HG03108 (cell line): ENCODE results near the gene MSH3.
"Not testable (repeated sequence)": the region's sequence is repeated elsewhere in the genome, so short reads cannot be mapped to it uniquely, and the experiment has no call there.

Source experiments
- ATAC-seq: cut with Tn5 transposase; IDR thresholded peaks from one replicate; pipeline ENCODE4 v1.9.1; 2021; ENCODE audit warnings: moderate library complexity; ENCODE audit not compliant: unreplicated experiment

The MSH3 gene

DNA sequence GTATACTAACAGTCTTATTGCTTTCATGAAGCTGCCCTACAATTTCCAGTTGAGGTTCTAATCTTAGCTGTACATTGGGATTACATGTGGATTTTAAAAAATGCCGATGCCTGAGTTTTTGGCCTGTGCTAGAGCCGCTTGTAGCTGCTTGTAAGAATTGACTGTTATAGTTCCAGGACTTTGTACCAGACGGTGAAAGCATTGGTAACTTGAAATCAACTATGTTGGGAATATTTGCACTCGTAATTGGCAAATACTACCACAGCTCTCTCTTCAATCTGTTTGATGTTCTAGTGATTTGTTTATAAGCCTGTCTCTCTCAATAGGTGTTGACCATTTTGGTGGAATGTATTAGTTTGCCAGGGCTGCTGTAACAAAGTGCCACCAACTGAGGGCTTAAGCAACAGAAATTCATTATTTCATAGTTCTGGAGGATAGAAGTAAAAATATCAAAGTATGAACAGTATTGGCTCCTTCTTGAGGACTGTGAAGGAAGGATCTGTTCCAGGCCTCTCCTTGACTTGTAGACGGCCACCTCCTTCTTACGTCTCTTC lies 50.8 kb downstream of the MSH3 start:
- ATAC-seq, result no peak

DNA sequence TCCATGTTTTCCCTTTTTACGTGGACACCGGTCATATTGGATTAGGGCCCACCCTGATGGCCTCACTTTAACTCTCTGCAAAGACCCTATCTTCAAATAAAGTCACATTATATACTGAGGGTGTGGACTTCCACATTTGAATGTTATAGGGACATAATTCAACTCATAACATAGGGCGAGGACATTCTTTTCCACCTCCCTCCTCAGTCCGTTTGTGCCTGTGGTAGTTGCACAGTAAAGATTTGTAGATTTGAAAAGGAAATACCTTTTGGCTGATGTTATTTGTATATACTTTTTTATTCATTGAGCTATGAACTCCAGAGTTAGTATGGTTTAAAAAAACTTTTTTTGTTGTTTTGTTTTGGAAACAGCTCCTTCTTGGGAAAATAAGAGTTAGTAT lies 51.3 kb downstream of the MSH3 start:
- ATAC-seq, result no peak

DNA sequence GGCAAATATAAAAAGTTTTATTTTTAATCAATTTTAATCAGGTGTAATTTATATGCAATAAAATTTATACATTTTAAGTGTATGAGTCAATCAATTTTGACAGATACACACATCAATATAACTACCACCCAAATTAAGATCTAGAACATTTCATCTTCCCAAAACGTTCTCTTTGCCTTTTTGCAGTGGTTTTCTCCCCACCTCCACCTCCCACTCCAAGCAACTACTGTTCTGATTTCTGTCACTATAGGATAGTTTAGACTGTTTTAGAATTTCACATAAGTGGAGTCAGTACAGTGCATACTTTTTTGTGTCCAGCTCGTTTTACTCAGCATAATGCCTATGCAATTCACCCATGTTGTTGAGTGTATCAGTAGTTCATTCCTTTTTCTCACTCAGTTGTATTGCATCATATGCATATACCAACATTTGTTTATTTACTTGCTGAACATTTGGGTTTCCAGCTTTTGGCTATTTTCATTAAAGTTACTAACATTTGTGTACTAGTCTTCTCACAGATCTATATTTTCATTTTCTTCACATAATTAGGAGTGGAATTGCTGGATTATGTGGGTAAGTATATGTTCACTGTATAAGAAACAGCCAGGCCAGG lies 52.5 kb downstream of the MSH3 start:
- ATAC-seq, result no peak

DNA sequence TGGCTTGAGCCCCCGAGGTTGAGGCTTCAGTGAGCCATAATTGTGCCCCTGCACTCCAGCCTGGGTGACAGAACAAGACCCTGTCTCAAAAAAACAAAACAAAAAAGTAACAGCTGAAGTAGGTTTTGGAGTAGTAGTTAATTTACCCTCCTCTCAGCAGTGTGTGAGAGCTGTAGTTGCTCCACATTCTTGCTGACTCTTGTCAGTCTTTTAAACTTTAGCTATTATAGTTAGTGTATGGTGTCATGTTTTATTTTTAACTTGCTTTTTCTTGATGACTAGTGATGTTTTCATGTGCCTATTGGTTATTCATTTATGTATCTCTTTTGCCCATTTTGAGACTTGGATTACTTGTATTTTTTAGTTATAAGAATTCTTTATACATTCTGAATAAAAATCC lies 53.2 kb downstream of the MSH3 start:
- ATAC-seq, result no peak

DNA sequence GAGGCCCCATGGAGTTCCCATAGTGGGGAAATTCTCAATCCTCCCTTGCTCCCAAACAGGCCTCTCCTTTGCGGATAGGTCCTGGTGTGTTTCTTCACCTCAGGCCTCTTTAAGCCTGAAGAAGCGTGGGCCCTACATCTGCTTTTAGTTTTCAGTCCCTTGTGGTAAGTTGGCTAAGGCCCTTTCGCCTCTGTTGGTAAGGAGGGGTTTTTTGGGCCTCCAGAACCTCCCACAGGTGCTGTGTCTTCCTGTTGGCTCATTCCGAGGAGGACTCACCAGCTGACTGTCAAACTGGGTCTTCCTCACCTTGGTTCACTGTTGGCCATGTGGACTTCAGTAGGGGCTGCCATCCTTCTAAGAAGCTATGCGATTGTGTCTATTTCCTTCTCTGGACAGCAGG lies 56.8 kb downstream of the MSH3 start:
- no peak for ATAC-seq

DNA sequence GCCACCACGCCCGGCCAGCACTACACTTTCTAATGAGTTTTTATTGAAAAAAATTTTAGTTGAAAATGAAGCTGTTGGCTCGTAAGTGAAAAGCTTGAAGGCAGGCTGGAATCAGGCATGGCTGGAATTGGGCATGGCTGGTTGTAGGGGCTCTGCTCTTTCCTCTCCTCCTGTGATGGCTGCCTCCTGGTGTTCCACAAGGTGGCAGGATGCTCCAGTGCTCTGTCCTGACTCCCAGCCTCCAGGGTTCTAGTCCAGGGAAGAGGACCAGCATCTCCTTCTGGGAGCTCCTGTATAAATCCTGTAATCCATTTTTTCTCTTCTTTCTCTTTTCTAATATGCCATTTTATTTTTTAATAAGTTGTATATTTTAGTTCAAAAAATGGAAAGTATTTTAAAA lies 57.5 kb downstream of the MSH3 start:
- ATAC-seq, result no peak

DNA sequence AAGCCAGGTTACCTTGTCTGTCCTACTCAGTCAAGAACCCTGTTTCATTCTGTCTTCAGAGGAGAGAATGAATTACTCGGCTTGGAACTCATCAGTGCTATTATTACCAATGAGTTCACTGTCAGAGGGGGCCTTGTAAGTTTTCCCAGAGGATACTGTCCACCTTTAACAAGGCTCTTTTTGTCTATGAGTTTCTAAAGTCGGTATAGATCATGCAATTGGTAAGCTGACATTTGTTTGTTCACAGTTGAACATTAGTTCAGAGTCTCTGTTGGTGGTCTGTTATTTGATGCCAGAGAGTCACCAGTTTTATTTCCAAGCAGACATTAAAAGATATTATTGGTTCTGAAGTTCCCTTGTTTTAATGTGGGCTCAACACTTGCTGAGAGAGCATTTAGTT lies 58.5 kb downstream of the MSH3 start:
- no peak for ATAC-seq

DNA sequence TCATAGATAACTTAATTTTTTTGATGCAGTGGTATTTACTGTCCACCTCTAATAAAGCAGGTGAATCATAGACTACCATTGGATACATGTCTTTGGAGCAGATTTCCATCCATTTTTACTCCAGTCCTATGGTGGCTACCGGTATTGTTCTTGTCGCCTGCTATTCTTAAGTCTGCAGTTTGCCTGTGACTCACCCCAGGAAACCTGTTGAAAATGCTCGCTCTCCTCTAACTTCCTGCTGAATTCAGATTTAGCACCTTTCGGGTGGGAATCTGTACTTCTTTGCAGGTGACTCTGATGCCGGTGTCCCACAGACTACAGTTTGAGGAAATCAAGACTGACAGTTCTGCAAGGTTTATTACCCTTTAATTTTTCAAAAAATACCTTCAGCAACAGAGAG lies 59.2 kb downstream of the MSH3 start:
- ATAC-seq, result no peak

DNA sequence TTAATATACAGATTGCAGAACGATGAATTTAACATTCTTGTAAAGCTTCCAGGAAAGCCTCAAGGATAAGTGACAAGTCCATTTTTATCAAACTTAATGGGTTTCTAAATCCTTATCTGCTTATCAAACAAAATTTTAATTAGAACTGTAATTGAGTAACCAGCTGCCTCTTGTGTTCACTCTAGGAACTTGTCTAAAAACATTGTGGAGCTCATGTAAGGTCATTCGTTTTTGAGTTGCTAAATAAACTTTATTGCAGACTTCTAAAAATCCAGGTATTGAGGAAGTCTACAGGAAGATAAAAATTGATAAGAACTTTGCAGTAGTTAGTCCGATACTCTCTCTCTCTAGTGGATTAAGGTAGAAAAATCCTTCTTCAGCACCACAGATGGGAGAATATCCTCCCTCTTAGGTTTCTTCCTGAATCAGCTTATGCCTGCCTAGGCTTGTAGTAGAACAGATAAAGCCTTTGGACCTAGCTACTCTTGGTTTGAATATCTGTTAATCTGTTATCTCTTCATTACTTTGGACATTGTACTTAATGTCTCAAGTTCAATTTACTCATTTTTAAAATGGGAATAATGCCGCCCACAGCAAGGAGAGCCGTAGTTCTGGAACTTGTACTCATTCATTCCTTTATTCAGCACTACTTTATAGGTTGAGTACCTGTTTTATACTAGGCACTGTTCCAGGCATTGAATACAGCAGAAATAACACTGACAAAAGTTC lies 60.3 kb downstream of the MSH3 start:
- ATAC-seq, result no peak

DNA sequence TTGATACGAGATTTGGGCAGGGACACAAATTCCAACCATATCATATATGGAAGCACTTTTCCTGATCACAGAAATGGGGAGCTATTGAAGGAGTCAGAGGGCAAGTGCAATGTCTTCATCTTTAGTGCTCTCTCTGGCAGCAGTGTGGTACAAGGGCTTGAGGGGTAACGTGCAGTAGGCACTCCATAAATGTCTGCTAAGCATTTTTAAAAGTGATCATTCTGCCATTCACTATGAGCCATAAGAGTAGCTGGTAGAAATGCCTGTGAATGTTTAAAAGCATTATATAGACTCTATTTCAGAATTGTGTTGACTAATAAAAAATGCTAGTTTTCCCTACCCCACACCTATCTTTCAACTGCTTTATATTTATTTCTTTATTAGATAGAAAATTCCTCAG lies 61.4 kb downstream of the MSH3 start:
- ATAC-seq, result no peak

DNA sequence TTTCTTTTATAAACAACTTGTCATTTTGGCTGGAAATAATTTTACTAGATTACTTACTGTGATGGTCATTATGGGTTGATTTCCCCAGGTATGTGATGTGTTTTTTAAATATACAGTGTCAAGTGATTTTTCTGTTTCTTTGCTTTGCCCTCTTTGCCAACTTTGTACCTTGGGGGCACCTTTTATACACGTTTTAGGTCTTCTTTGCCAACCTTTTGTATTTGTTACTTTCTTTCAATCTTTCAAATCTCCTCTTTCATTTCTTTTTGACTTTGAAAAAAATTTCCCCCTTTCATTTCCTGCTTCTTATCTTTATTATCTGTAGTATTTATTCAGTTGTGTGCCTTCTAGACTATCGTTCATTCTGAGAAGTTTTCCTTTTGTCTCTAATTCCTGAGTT lies 65.7 kb downstream of the MSH3 start:
- ATAC-seq, result no peak

DNA sequence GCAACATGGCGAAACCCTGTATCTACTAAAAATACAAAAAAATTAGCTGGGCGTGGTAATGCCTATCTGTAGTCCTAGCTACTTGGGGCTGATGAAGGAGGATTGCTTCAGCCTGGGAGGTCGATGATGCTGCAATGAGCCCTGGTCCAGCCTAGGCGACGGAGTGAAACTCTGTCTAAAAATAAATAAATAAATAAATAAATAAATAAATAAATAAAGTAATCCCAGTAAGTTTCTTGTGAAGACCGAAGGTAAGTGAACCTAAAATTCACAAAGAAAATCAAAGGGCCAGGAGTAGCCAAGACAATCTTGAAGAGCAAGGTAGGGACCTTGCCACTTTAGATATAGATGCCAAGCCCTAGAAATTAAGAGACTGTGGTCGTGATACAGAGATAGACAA lies 68.5 kb downstream of the MSH3 start:
- no peak for ATAC-seq

DNA sequence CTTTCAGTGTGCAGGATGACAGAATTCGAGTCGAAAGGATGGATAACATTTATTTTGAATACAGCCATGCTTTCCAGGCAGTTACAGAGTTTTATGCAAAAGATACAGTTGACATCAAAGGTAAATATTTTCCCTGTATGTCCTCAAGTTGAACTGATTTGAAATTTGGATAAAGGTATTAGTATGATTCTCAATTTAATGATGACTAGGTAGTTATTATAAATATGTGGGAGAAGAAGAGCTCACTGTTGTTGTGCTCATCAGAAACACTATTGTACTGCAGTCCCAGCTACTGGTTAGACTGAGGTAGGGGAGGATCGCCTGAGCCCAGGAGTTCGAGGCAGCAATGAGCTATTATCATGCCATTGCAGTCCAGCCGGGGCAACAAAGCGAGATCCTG lies 71.0 kb downstream of the MSH3 start:
- ATAC-seq, result no peak

DNA sequence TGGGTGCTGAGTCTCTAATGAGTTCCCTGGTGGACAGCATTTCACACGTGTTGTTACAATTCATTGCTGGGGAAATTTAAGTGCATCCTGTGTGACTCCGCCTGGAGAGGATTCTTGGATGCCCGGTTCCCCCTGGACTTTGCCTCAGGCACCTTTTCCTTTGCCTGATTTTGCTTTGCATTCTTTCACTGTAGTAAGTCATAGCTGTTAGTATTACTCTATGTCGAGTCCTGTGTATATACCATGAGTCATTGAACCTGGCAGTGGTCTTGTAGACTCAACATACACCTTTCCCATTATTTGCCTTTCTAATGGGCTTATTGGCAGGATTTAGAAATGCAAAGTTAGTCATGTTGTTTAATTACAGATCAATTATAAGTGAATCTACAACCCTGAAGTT lies 82.3 kb downstream of the MSH3 start:
- no peak for ATAC-seq

DNA sequence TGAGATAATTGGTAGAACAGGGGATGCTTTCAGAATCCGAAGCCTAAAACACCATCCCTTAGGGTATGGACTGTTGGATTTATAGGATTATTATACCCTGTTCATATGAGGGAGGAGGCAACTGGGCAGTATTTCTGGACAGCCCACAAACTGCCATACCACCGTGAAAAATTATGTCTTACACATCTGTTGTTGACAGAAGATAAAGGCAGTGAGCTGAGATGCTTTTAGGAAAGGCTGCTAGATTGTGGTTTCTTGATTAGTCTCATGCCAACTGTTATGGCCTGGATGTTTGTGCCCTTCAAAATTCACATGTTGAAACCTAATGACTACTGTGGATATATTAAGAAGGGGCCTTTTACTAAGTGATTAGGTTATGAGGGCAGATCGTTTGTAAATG lies 84.0 kb downstream of the MSH3 start:
- no peak for ATAC-seq

DNA sequence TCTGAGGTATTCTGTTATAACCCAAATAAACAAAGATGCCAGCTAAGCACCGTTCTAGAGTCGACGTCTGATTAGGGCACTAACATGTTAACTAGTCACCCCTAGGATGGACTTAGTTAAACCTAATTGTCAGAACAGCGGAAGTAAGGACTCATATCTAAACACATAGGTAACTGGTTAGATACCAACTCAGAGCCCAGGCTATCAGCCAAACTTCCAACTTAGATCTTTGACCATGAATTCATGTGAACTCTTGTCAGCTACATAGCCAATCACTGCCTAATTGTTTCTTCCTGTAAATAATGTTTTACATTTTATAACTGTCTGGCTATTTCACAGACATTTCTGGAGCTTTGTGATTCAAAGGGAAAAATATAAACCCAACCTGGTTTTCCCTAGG lies 84.6 kb downstream of the MSH3 start:
- no peak for ATAC-seq

DNA sequence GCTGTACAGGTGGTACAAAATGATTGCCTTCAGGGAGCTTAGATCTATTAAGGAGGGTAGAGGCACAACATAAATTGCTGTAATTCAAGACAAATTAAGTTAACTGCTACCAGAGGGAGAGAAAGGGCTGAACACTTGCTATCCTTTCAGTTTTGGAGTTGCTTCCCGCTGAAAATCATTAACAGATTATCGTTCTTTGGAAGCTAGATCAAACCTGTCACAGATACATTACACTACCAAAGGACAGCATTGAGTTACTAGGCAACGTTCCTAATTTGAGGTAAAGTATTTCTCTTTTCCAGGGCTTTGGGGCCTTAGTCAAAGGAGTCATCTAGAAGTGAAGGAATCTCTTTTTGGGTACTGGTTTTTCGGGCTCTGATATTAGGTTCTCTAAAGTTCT lies 85.0 kb downstream of the MSH3 start:
- no peak for ATAC-seq

DNA sequence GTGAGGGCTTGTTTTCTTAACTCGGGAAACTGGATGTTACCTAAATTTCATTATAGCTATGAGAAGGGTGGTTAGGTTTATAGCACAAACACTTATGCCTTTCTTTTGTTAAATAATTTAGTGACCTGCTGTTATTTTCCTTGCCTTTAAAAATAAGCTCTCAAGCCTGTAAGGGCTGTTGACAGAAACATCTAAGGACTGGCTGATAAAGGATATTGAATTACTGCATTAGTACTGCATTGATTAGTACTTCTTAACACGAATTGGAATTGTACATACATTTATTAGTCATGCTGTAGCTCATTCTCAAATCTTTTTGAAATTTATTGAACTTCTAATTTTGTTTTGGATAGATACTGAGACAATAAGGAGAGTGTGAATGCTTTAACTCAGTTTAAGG lies 85.4 kb downstream of the MSH3 start:
- ATAC-seq, result no peak

DNA sequence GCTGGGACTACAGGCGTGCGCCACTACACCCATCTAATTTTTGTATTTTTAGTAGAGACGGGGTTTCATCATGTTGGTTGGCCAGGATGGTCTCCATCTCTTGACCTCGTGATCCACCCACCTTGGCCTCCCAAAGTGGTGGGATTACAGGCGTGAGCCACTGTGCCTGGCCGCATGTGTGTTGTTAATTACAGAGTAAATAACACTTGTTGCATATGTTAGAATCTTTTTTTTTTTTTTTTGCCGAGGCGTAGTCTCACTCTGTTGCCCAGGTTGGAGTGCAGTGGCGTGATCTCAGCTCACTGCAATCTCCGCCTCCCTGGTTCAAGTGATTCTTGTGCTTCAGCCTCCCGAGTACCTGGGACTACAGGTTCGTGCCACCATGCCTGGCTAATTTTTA lies 86.0 kb downstream of the MSH3 start:
- not testable (repeated sequence) for ATAC-seq

DNA sequence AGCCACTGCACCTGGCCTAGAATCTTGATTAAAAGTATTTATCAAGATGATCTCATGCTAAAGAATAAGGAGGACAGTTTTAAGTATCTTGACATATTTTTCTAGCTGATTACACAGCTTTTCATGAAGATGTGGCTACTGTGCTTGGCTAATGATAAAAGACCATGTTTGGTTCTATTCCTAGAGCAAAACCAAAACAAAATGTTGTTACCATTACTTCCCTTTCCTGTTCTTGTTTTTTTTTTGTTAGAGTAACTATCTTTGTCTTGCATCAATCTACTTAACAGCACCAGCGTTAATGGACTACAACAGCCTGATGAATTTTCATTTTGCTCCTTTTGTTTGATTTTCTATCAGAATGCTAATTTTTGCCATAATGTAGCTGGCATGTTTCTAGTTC lies 86.5 kb downstream of the MSH3 start:
- ATAC-seq, result no peak

DNA sequence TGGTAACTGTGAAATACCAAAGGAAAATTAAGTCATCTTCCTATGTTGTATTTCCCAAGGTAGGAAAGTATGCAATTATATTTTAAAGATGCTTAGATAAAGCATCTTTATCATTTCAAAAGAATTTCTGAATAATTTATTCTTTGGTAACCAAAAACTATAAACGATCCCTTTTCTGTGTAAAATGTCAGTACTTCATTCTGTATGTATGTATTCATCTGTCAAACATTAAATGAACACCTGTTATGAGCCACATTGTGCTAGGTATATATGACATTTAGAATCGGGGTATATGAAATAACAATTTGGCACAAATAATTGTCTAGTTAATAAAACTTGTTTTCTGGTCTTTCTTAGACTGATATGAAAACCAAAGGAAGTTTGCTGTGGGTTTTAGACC lies 89.7 kb downstream of the MSH3 start:
- ATAC-seq, result no peak

DNA sequence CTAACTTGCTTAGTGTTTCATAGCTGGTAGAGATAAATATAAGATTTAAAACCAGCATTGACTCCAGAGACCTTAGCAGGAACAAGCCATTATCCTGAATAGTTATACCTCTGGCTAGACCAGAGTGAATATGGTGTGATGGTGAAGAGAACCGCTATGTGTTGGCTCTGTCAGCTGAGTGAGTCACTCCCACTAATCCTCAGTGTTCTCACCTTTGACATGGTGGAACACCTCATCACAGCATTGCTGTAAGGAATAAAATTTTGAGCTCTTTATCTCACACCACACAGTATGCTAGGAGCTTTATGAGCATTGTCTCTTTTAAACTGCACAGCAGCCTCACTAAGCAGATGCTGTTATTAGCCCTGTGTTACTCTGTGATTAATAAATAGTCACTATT lies 91.0 kb downstream of the MSH3 start:
- ATAC-seq, result no peak

DNA sequence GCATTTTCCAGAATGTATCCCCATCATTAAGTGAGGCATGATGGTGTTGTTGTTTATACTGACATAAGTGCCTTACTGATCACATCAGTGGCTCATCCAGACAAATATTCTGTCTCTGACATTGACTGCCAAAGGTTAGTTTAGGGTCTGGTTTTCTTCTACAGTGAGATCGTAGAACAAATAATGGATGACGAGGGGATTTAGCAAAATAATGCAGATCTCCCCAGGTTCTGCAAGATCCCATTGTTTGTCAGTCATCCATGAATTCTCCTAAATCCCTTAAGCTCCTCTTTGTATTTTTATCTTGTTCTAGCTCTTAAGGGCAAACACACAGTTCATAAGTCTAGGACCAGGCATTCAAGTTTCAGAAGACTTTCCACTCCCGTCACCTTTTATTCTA lies 93.5 kb downstream of the MSH3 start:
- no peak for ATAC-seq
